ENCODE data around the gene NIPAL1.
"Not testable (repeated sequence)": the region's sequence is repeated elsewhere in the genome, so short reads cannot be mapped to it uniquely, and the experiment has no call there.

Gene NIPAL1

DNA sequence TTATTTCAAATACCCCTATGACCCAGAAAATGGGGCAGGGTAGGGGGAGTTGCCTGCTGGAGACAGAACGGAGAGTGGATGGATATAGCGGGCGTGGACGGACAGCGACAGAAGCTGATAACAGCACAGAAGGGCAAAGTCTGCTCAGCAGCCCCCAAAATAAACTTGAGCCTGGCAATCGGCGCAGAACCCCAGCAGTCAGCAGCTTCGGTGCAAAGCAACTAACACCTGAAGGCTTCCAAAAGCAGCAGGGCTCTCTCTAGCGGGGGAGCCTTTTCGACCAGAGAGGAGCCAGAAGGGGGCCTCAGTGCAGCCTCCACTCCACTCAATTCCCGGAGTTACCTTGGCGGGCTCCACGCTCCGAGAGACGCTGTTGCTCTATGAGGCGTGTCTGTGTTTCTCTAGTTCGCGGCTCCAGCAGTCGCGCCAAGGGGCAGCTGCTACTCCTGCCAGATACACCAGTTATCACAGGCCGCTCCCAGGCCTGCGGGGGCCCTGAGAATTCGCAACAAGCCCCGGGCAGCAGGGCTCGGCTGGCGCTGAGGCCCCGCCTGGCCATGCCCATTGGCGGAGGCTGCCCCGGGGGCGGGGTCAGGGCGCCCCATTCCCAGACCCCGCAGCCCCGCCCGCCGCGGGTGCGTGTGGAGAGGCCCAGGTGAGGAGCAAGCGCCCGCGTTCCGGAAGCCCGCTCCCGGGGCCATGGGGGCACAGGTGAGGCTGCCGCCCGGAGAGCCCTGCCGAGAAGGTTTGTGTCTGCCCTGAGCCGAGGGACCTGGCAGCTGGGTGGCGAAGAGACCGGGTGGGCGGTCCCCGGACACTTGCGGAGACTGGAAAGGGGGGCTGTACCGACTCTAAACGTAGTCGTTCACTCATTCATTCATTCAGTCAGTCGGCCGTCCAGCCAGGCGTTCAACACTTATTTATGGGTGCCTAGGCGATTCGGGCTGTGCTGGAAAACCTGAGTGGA, at the start of gene NIPAL1, which contains the start of gene CNGA1:
Gene NIPAL1 (plus strand): TSS at position 632 of the 967 bp plus-strand sequence. CDS start 68 bp downstream, at position 700.
Gene CNGA1 (minus strand): TSS at position 541 of the 967 bp plus-strand sequence. CDS start 63,992 bp downstream, outside the sequence.
- DNase-seq: peak; percentile 28 to 31

DNA sequence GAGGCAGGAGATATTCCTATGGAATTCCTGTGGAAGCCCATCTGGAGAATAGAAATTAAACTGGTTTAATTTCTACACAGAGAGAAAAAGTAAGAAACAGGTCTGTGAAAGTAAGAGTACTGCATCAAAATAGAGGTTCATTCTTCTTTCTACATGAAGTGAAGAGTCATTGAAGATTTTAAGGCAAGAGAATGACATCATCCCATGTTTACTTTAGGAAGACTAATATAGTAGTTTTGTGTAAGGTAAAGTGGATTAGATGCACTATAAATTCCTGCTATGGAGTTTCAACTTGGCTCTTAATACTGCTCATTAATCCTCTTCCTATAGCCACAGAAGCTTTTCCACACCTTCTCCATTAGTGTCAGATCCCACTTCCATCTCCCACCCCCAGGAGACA, 47.7 kb upstream of the NIPAL1 start:
- DNase-seq: no peak

DNA sequence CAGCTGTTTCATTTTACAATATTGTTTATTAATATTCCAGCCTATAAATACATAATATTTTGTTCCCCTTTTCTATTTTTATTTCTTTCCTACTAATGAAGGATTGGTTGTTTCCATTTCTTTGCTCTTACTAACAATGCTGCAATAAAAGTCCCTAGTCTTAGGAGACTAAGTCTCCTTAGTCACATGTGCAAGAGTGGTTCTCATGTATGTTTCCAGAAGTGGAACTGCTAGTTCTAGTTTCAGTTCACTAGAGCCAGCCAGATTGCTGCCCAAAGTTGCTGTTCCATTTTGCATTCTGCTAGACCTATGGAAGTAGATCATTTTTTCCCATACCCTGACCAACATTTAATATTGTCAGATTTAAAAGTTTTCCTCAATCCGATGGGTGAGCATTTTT, 44.4 kb upstream of the NIPAL1 start:
- no peak for DNase-seq

DNA sequence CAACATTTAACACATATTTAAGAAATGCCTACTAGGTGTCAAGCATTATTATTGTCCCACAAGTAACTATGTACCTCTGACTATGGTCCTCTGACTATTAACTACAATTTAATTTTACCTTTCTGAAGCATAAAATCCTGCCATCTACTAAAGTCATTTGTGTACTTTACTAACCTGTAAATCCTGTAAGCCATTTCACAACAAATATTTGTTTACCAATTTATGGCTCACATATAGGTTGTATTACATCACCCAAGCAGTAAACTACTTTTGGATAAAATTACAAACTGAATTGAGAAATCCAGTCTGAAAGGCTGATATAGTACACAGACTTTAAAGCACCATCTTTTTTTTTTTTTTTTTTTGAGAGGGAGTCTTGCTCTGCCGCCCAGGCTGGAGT, 43.9 kb upstream of the NIPAL1 start:
- no peak for DNase-seq

DNA sequence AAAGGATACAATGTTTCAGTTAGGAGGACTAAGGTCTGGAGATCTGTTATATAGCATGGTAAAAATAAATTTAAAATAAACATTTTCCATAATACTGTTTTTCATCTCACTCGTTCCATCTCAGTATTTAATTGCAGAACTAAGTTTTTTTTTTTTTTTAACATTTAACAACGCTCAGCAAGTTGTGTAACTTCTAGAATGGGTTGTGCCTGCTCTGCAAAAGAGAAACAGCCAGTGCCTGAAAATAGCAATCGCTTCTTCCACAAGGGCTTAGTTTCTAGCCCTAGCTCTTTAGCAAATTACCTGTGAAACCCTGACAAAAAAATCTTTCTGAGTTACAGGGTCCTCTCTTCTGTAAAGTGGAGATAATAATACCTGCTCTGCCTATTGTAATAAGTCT, 42.0 kb upstream of the NIPAL1 start:
- DNase-seq: no peak

DNA sequence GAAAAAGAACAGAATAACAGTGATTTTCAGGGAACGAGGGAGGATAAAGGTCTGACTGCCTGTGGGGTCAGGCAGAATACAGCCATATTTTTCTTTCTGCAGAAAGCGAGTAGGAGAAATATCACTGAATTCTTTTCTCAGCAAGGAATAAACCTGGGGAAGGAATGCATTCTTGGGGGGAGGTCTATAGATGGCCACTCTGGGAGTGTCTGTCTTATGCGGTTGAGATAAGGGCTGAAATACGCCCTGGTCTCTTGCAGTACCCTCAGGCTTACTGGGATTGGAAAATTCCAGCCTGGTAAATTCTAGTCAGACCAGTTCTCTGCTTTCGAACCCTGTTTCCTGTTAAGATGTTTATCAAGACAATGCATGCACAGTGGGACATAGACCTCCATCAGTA, 26.4 kb upstream of the NIPAL1 start:
- DNase-seq: no peak

DNA sequence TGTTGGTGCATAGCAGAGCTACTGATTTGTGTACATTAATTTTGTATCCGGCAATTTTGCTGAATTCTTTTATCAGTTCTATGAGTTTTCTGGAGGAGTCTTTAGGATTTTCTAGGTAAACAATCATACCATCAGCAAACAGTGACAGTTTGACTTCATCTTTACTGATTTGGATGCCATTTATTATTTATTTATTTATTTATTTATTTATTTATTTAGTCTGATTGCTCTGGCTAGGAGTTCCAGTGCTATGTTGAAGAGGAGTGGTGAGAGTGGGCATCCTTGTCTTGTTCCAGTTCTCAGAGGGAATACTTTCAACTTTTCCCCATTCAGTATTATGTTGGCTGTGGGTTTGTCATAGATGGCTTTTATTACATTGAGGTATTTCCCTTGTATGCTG, 24.1 kb upstream of the NIPAL1 start:
- not testable (repeated sequence) for DNase-seq

DNA sequence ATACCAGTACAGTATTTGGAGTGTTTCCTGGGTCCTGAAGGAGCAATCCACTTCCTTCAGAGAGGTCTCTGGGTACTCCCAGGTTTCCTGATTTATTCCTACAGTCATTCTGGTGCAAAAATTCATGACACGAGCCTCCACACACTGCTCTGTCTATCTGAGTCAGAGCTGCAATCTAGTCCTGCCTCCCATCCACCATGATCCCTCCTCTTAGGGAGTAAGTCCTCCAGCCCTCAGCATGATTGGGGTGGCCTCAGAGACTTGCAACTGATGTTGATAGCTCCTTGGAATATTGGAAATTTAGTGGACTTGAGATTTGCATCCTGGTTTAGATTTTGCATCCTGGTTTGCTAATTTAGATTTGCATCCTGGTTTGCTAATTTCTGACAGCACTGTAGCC, 20.6 kb upstream of the NIPAL1 start:
- DNase-seq: no peak

DNA sequence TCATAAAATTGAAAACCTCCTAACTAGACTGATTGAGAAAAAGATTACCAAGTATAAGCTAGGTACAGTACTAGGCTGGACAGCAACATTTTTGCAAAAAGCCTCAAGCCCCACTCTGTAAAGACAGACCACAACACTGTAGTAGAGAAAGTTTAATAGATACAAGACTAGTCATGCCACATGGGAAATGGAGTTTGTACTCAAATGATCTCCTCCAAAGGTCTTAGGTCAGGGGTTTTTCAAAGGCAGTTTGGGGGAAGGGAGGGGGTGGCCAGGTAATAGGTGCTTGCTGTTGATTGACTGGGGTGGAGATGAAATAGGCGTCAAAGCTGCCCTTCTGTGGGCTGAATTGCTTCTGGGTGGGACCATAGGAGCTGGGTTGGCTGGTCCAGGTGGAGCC, 14.3 kb upstream of the NIPAL1 start:
- DNase-seq: no peak

DNA sequence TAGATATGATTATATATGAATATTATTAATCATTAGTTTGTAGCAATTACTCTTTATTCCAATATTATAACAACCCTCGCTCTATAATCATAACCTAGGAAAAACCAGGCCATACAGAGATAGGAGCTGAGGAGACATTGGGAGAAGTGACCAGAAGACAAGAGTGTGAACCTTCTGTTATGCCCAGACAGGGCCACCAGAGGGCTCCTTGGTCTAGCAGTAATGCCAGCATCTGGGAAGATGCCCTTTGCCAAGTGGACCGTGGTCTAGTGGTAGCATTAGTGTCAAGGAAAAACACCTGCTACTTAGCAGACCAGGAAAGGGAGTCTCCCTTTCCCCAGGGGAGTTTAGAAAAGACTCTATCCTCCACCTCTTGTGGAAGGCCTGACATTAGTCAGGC, 13.0 kb upstream of the NIPAL1 start:
- DNase-seq: peak; percentile 17 to 25

DNA sequence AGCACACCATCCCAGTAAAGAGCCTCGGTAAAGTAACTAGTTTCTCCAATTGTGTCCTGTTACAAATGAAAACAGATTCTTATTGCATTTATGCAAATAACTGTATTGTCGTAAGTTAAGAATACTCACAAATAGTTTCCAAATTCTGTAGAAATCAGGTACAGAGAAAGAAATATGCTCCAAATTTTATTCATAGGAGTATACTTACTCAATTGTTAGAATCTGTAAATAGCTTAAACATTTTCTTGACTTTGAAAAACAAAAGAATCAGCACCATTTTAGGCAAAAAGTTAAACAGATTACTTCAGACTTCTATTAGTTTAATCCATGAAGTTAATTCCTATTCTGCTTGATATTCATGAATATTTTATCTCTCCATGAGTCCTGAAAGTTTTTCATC, 10.8 kb upstream of the NIPAL1 start:
- DNase-seq: no peak

DNA sequence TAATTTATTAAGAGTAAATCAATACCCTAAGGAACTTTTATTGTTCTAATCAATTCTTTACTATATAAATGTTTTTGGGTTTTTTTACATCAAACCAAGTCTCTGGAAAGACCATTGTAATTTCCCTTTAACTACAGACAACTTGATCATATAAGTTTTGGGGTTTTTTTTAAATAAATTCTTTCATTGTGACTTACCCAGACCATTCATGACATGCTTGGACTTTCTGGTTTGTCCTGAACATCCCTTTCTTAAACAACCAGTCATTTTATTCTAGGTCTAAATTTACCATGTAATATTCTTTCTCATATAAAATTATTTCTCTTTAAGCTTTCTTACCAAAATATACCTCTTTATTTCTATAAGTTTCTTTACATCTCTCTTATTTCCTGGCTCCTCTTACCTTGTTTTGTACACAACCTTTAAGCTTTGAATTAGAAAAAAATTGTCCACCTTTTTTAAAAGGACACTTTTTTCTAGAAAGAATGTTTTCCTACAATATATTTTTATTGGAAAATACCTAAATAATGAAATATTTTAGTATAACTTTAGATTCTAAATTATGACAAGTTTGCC, 8.5 kb upstream of the NIPAL1 start:
- no peak for DNase-seq

DNA sequence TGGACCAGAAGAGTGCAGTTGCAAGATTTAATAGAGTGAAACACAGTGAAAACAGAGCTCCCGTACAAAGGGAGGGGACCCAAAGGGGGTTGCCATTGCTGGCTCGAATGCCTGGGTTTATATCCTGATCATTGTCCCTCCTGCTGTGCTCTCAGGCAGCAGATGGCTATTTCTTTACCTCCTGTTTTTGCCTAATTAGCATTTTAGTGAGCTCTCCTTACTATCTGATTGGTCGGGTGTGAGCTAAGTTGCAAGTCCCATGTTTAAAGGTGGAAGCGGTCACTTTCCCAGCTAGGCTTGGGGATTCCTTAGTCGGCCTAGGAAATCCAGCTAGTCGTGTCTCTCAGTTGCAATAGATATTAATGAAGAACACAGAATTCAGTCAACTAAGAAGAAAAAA, 5.7 kb upstream of the NIPAL1 start:
- not testable (repeated sequence) for DNase-seq

DNA sequence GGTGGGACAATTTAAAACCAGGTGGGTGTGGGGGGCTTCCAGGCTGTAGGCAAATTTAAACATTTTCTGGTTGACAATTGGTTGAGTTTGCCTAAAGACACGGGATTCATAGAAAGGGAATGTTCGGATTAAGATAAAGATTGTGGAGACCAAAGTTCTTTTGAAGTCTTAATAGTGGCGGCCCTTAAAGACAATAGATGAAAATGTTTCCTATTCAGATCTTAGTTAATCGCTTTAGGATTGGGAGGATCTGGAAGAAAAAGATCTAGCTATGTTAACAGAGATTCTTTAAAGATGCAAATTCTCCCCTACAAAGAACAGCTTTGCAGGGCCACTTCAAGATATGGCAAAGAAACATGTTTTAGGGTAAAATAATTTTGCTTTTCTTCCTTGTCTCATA, 4.8 kb upstream of the NIPAL1 start:
- DNase-seq: no peak

DNA sequence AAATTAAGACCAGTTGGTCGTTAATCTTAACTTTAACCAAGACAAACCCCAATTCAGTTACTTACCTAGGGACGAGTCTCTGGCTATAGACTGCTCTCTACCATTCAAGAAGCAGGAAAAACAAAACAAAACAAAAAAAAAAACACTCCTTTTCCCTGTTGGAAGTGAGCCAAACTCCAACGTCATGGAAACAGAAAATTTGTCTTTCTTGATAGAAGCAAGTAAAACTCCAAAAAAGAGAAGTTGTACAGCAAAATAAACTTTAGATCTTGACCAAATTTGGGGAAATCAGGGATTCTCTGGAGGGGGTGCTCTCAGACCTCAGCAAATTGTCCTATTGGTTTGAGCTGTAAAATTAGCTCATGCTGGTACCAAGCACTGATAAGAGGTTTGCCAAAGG, 3.7 kb upstream of the NIPAL1 start:
- no peak for DNase-seq

DNA sequence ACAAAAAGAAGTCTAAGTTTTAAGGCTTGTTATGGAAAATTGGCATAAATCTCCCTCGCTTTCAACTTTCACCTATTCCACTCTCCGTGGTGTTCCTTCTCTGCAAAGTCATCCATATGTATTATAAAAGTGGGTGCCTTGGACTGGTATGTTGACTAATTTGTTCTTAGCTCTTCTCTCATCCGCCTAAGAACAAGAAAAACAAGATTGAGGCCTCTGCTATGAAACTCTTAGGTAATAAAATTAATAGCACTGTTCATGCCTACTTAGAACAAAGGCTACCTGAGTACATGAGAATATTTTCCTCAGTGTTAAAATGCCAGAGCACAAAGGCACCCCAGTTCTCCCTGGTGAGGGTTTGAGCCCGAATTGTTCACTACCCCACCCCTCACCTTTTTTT, 1.4 kb upstream of the NIPAL1 start:
- DNase-seq: no peak

DNA sequence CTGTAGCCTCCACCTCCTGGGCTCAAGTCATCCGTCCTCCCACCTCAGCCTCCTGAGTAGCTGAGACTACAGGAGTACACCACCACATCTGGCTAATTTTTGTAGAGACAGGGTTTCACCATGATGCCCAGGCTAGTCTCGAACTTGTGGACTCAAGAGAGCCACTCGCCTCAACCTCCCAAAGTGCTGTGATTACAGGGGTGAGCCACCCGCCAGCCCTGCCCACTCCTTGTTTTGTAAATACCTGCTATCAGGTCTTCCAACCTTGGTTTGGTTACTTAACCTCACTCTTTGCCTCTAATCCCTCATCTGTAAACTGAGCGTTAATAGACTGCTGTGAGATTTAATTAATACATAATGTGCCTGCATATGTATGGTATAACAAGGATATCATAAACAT, 894 bp upstream of the NIPAL1 start:
- no peak for DNase-seq

DNA sequence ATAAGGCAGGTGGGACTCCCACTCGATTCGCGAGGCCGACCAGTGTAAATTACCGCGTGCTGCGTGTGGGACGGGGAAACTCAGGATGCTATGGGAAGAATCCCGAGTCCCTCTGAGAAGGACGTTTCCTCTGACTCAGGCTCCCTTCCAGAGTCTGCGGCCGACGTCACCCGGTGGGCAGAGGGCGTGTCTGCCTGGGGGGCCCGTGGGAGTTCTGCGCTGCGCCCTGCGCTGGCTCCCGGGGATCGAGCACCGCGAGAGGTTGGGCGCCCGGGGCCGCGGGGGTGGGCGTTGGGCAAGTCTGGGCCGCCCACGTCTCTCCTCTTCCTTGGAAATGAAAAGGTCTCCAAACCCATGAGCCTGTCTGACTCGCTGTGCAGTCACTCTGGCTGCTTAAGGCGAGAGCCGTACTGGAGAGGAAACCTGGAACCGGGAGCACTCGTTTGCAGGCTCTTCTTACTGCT, 568 bp downstream of the NIPAL1 start:
- DNase-seq: no peak

DNA sequence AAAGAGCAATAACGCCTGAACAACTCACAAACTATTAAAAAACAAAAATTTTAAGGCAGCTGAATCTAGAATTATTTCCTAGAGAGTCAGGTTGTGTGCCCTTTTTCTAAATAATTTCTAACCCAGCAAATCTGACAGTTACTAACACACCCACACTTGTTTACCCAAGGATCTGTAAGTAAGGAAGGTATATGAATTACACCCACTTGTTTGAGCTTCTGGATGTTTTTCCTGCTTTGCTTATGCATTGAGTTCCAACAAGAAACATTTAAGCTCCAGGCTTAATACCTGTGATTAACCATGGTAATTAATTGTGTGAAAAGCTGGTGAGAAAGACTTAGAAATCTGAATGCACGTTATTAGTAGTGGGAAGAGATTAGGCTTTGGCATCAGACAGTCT, 1.5 kb downstream of the NIPAL1 start:
- no peak for DNase-seq

DNA sequence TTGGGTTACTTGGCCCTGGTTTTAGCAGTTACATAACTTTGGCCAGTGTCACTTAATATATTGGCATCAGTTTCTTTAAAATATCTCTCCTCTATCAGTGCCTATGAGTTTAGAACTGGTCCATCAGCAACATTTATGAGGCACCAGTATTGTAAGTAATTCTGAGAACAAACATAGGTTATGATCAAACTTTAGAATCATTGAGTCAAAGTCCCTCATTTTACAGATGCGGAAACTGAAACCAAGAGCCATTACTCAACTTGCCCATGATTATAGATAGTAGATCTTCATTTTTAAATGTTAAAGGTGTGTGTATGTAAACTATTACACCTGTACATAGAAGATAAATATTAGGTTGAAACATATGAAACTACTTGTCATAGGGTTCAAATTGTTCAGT, 4.5 kb downstream of the NIPAL1 start:
- DNase-seq: no peak

DNA sequence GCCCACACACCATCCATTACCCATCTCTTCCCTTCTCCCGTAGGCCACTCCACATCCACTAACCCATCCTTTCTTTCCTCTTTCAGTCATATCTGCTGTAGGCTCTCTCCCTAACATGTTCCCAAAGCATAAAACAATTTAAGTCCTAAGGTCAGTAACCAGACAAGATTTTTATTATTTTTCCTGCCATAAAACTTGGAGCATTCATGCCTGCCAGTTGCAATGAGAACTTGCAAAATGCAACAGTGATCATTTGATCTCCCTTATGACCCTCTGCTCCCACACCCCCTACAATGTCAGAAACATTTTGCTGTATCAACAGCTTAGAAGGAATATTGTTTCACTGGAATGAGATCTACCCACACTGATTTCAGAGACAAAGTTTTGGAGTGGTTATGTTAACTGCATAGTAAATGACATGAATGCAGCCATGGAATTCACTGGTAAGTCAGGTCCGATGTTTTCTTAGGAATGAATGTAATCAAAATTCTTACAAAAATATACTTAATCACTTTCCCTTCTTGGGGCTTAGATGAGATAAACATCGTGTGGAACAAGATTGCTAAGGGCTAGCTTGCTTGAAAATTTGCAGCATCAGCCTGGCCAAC, 5.7 kb downstream of the NIPAL1 start:
- DNase-seq: no peak

DNA sequence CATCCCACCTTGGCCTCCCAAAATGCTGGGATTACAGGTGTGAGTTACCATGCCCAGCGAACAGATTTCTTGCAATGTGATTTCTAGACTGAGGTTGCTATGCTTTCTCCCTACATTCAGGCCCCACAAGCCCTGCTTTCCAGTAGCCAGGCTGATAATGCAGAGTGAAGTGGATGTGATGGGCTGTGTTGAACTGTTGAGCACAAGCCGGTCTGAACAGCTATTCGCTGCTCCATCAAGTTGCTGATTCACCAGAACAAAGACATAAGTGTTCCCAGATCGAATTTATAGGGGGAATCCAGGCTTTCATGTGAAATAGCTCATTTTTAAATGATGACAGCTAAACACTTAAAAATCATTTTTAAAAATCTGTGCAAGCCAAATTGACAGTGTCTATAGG, 8.0 kb downstream of the NIPAL1 start:
- DNase-seq: no peak

DNA sequence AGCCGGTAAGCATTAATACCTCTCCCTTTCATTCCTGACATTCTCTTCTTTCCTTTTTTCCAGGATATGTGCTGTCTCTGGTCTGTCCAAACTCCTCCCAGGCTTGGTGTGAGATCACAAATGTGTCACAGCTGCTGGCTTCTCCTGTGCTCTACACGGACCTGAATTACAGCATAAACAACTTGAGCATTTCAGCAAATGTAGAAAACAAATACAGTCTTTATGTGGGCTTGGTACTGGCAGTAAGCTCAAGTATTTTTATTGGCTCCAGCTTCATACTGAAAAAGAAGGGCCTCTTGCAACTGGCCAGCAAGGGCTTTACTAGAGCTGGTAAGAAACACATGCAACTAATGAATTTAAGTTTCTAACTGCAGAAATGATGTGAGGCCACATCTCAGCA, 8.4 kb downstream of the NIPAL1 start:
- no peak for DNase-seq

DNA sequence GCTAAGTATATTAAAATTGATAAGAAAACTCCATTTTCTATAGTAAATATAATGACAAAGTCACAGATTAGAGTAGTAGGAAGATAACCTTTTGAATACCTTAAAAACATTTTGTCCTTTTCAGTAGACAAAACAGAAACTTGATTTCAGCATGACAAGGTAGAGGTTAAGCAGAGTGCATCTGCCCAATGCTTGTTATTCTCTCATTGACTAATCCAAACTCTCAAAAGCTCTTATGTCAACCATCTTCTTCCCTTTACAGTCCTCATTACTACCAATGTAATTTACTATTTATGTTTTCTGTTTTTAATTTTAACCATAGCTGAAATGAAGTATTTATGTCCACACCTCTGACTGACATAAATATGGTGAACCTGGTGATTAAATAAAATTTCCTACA, 11.1 kb downstream of the NIPAL1 start:
- DNase-seq: no peak
